Panc1 (cell line): ENCODE data around the gene CDC14B.

Experiments used
- CTCF ChIP-seq: fragments of 450-650 bp; IDR thresholded peaks from 2 replicates; pipeline ENCODE4 v1.5.1; 2017; ENCODE audit warnings: mild to moderate bottlenecking
- POLR2AphosphoS5 ChIP-seq: IDR thresholded peaks from 2 replicates; pipeline ENCODE4 v1.6.1; 2012; ENCODE audit warnings: mild to moderate bottlenecking, low read depth, low read length, moderate library complexity

DNA sequence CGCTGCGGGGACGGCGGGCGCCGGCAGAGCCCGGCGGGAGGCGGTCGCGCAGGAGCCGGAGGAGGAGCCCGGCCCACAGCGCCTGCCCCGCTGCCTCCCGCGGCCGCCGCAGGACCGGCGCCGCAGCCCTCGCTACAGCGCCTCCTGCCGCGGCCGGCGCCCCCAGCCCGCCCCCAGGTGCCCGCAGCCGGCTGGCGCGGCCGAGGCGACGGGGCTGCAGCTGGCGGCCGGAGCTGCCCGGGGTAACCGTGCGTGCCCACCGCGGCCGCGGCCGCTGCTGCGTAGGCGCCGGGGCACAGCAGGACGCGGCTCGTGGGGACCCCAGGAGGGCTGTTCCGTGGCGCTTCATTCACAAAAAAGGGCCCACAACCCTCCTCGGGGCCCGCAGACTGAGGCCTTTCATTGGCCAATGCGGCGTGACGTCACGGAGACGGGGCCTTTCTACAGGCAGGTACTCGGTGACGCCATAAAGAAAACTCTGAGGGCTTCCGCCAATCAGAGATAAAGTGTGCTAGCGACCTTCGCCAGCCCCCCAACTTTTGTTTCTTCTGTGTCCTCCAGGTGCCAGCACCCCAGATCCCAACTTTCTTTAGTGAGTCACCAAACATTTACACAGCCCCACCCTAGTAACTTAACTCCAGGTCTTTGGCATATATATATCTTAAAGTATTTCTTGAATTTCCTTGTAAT is at the start of gene CDC14B:
- TF ChIP-seq CTCF (peak; percentile 68), POLR2AphosphoS5 (0 out of 2 replicates have a peak, but pooled peaks have one; percentile 20)
